ENCODE results near the gene CIZ1. TPM values are rescaled to one million over a fixed set of nuclear protein-coding genes. Genes with fewer than 3 reads are reported as not detected.

CIZ1 gene
- total RNA-seq, 4 donors from 2014 or later, result 86.7 to 136 (median 115) TPM

DNA sequence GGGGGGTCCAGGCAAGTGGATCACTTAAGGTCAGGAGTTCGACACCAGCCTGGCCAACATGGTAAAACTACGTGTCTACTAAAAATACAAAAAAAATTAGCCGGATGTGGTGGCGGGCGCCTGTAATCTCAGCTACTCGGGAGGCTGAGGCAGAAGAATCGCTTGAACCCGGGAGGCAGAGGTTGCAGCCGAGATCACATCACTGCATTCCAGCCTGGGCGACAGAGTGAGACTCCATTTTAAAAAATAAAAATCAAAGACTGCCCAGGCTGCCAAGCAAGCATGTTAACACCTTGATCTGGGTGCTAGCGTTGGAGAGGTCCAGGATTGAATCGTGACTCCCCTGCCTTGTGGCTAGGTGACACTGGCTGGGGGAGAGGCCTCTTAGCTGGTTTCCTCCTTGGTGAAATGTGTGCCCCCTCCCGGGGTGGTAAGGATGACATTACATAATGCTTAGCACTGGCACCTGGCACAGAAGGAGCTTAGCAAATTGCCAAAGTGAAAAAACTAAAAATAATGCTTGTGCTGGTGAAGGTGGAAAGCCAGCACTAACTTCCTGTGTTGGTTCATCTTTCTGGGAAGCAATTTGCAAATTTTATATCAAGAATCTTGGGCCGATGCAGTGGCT, 2.2 kb upstream of the CIZ1 start:
- H3K27me3 ChIP-seq, result no peaks in the 10 kb centered on the region
- peaks cover 8% of the 10 kb centered on the region for H3K36me3 ChIP-seq
- 67% methylated on average over 14 of the region's 14 CpGs for WGBS
- peak overlapping the region; percentile 94 for H3K27ac ChIP-seq
- TF ChIP-seq POLR2AphosphoS5 (IDR thresholded peaks at IDR 0.05) (no peak), EP300 (IDR thresholded peaks at IDR 0.05) (no peak), POLR2A (IDR thresholded peaks at IDR 0.05) (no peak)
- TF ChIP-seq, protein P1, sequence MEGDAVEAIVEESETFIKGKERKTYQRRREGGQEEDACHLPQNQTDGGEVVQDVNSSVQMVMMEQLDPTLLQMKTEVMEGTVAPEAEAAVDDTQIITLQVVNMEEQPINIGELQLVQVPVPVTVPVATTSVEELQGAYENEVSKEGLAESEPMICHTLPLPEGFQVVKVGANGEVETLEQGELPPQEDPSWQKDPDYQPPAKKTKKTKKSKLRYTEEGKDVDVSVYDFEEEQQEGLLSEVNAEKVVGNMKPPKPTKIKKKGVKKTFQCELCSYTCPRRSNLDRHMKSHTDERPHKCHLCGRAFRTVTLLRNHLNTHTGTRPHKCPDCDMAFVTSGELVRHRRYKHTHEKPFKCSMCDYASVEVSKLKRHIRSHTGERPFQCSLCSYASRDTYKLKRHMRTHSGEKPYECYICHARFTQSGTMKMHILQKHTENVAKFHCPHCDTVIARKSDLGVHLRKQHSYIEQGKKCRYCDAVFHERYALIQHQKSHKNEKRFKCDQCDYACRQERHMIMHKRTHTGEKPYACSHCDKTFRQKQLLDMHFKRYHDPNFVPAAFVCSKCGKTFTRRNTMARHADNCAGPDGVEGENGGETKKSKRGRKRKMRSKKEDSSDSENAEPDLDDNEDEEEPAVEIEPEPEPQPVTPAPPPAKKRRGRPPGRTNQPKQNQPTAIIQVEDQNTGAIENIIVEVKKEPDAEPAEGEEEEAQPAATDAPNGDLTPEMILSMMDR (IDR thresholded peaks at IDR 0.05), result no peak
- no peak for DNase-seq (ENCODE audit: low spot score in 2 of 2)
- H3K9me3 ChIP-seq, result no peaks in the 10 kb centered on the region
- H3K4me1 ChIP-seq, result peaks cover 36% of the 10 kb centered on the region
- no peak overlapping the region for H3K4me3 ChIP-seq

DNA sequence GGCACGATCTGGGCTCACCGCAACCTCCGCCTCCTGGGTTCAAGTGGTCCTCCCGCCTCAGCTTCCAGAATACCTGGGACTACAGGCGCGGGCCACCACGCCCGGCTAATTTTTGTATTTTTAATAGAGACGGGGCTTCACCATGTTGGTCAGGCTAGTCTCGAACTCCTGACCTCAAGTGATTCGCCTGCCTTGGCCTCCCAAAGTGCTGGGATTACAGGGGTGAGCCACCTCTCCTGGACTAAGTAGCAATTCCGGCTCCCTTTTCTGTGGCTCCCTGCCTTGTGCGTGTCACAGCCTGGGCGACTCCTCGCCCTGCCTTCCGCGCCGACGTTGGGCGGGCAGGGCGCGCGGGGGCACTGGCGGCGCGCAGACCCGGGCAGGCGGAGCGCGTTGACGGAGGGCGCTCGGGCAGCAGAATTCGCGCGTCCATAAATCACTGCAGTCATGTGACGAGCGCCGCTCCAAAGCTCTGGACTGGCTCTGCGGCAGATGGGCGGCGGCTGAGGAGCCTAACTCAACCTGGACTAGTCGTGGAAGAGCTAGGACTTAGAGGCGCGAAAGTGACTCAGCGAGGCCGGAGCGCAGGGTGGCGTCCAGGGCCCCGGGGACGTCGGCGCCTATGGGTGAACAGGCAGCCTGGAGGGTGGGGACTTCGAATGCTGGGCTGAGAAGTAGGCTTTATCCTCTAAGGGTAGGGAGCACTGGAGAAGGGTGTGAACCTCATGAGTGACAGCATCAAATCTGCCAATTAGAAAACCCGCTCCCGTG, 1.4 kb upstream of the CIZ1 start:
- peak overlapping the region; percentile 92 for H3K4me3 ChIP-seq
- no peaks in the 10 kb centered on the region for H3K27me3 ChIP-seq
- no peaks in the 10 kb centered on the region for H3K9me3 ChIP-seq
- TF ChIP-seq POLR2AphosphoS5 (IDR thresholded peaks at IDR 0.05) (peak in 2 of 3 donors; percentile 62 to 69), POLR2A (IDR thresholded peaks at IDR 0.05) (peak in 1 of 2 donors; percentile 49), EP300 (IDR thresholded peaks at IDR 0.05) (no peak)
- TF ChIP-seq, protein P1 (IDR thresholded peaks at IDR 0.05), result peak in 1 of 2 donors; percentile 23
- 14% methylated on average over 42 of the region's 56 CpGs for WGBS
- DNase-seq (ENCODE audit: low spot score in 2 of 2), result peak; percentile 91 to 94
- peaks cover 12% of the 10 kb centered on the region for H3K36me3 ChIP-seq
- peak overlapping the region; percentile 94 for H3K27ac ChIP-seq
- peaks cover 38% of the 10 kb centered on the region for H3K4me1 ChIP-seq

GRCh38 chr9:128190516-128191405, 611 bp downstream of the CIZ1 start:
- Histone ChIP-seq H3K36me3 (peaks cover 29% of the 10 kb centered on the region), H3K9me3 (no peaks in the 10 kb centered on the region), H3K4me3 (peak overlapping the region; percentile 92), H3K27ac (peak overlapping the region; percentile 94), H3K27me3 (no peaks in the 10 kb centered on the region), H3K4me1 (peaks cover 38% of the 10 kb centered on the region)
- TF ChIP-seq POLR2AphosphoS5 (IDR thresholded peaks at IDR 0.05) (no peak), POLR2A (IDR thresholded peaks at IDR 0.05) (no peak), EP300 (IDR thresholded peaks at IDR 0.05) (no peak)
- TF ChIP-seq, protein P1 (IDR thresholded peaks at IDR 0.05), result no peak
- 14% methylated on average over 29 of the region's 32 CpGs for WGBS
- DNase-seq (ENCODE audit: low spot score in 2 of 2), result no peak

DNA sequence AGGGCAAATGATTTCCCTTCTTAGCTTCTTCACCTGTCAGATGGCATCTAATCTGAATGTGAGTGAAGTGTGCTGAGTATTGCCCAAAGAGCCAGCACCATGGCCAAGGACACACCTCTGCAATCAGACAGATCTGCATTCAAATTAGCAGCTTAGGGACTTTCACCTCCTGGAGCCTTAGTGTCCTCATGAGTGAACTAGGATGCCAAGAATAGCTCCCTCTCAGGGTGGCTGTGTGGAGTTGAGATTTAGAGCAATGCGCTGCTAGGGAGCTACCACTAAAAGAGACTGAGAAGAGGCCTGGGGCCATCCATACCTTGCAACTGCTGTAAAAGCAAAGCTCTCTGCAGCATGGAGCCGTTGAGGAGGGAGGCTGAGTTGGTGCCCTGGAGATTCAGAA, 1.4 kb downstream of the CIZ1 start:
- Histone ChIP-seq H3K27me3 (no peaks in the 10 kb centered on the region), H3K4me1 (peaks cover 38% of the 10 kb centered on the region), H3K4me3 (peak overlapping the region; percentile 92), H3K27ac (no peak overlapping the region), H3K9me3 (no peaks in the 10 kb centered on the region), H3K36me3 (peaks cover 37% of the 10 kb centered on the region)
- 63% methylated on average over 2 of the region's 2 CpGs for WGBS
- no peak for DNase-seq (ENCODE audit: low spot score in 2 of 2)
- TF ChIP-seq POLR2A (IDR thresholded peaks at IDR 0.05), result no peak
- TF ChIP-seq, protein P1 (IDR thresholded peaks at IDR 0.05), result peak in 1 of 2 donors; percentile 10

Measured in suprapubic skin (tissue), 4 donors.